ENCODE data around the gene CDK19.

Gene CDK19

DNA sequence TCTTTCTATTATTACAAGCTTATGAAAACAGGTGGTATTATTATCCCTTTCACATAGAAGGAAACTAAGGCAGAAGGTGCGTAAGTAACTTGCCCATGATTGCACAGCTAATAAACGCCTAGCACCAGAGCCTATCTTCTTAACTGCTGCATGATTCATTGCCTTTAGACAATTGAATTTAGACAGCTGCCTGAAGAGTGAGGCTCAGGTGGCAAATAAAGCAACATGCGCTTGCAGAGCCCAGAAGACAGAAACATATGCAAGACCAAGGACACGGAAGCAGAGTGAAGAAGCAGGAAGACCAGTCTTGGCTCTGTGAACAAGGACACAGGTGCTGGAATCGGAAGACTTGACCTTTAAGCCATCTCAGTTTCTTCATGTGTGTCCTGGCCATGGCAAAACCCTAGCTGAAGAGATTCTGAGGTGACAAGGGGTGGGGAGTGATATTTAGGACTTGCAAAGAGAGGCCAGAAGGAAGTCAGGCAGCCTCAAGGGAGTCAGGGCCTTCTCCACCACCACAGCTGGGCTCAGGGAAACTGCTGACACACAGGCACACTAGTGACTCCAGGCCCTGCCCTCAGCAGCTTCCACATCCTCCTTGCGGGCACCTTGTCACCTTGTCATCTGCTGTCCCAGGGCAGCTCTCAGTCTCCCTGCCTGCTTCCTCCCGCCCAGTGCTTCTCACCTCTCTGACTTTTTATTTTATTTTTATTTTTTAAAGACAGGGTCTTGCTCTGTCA is 247.1 kb downstream of the CDK19 start:
- no peak for DNase-seq

DNA sequence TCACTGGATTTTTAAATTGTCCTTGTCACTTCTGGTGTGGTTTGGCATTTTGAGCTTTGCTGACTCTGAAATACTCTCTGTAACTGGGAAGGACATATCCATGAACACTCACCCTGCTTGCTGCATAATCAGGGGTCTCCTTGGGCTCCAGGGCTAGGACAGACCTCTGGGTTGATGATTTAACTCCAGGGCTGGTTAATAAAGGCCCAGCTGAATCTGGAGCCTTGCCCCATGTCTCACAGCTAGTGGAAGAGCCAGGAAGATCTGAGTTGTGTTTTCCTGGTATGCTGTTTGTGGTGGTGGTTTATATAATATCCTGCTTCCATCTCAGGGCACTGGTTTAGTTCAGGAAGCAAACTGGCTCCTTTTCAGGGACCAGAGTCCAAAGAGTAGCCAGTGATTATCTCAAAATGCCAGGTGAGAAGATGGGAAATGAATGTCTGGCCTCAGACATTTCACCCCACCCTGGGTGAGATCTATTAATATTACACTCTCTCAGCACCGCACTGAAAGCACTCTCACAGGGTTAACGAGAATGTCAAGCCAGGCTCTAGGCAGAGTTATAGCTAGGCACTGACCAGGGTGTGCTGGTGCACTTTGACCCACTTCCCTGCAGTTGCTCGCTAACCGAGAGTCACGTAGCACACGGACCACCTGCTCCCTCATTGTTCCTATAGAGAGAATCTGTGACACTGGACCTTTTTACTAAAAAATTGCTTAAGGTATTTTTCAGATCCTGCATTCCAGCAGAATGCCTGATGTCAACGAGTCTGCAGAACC is 248.7 kb downstream of the CDK19 start:
- no peak for DNase-seq

- DNase-seq: no peak
Observed at GRCh38 chr6:110564703-110565421, 250.4 kb downstream of the CDK19 start.

- no peak for DNase-seq
Observed at GRCh38 chr6:110563711-110564110, 251.6 kb downstream of the CDK19 start.

GRCh38 chr6:110562316-110562915 is 252.9 kb downstream of the CDK19 start:
- DNase-seq: no peak

GRCh38 chr6:110561696-110562095 is 253.6 kb downstream of the CDK19 start:
- DNase-seq: no peak

GRCh38 chr6:110561008-110561396 is 254.3 kb downstream of the CDK19 start:
- no peak for DNase-seq

GRCh38 chr6:110560239-110561007 is 254.8 kb downstream of the CDK19 start:
- no peak for DNase-seq

All from HCEC 1CT (cell line).